SK-MEL-5 (cell line): ENCODE measurements around the gene MRPL21. TPM values are rescaled to one million over a fixed set of nuclear protein-coding genes. Genes with fewer than 3 reads are reported as not detected.

ENCODE experiments used
- DNase-seq: peaks from one replicate; pipeline ENCODE4 v3.0.0-alpha.2; 2016; ENCODE audit warnings: low read depth, low spot score
- in situ Hi-C: cut with HindIII; loops from 2 replicates; pipeline ENCODE4 v1.10.0; 2016; ENCODE audit warnings: low sequenced_read_pairs, high pct_unique_total_duplicates, low pct_unique_long_range_greater_than_20kb
- polyA plus RNA-seq, 2 experiments: library from polyadenylated mRNA; depleted of rRNA; stranded (reverse); fragments of >200 nt; gene quantifications; 2 replicates each; pipeline ENCODE4 v1.2.3, GENCODE V29; 2015
- total RNA-seq: library from RNA; depleted of rRNA; stranded (reverse); fragments of >200 nt; shearing (Covaris generic); gene quantifications from 2 replicates; pipeline ENCODE4 v1.2.3, GENCODE V29; 2014; rRNA removed

Gene MRPL21
- total RNA-seq: 342 and 413 TPM in 2 replicates
- 250 and 286 TPM in 2 replicates for polyA plus RNA-seq (2015; cell fraction: cytosol; rRNA removed)
- 101 and 134 TPM in 2 replicates for polyA plus RNA-seq (2015; cell fraction: nucleus; rRNA removed)

GRCh38 chr11:68903288-68904247, at the start of gene MRPL21, which contains the start of gene IGHMBP2:
TSS of gene MRPL21 (minus strand) at chr11:68903832. CDS start at chr11:68903810, 22 bp downstream.
TSS of gene IGHMBP2 (plus strand) at chr11:68903891. CDS start at chr11:68903953, 62 bp downstream.
- peak; percentile 93 for DNase-seq
- in situ Hi-C loops: no loop called here

DNA sequence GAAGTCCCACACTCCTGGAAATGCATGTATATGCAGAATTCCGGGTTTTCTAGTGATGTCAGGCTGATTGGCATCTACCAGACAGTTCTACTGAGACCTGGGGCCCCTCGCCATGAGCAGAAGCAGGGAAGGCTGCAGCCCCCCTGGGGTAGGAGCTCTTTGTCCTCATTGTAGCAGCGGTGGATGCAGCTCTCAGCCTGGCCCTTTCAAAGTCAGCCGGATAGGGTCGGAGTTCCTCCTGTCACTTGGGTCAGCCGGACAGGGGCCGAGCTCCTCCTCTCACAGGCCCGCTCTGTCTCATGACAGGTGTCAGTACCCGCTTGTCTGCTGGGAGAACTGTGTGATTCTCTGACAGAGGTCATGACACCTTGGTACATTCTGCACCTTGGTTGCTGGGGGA, 47.1 kb upstream of the MRPL21 start:
- in situ Hi-C loops: no loop called here
- no peak for DNase-seq

DNA sequence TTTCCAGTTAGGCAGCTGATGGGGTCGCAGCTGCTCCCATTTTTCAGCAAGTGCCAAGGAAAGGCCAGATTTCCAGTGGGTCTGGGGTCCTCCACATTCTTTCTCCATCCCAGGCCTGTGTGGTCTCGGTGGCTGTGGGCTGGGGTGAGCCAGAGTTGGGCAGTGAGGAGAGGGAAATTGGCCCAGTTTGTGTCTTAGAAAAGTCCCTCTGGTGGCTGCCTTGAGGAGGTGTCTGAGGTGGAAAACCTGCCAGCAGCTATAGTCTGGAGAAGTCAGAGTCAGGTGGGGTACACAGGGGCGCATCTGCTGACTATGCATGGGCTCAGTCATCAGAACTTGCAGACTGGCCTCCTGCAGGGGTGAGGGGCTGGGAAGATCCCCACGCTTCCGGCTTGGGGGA, 46.6 kb upstream of the MRPL21 start:
- in situ Hi-C loops: no loop called here
- peak; percentile 78 for DNase-seq

GRCh38 chr11:68948935-68949334, 45.3 kb upstream of the MRPL21 start:
- in situ Hi-C loops: no loop called here
- DNase-seq: no peak

GRCh38 chr11:68948496-68948895, 44.9 kb upstream of the MRPL21 start:
- in situ Hi-C loops: no loop called here
- DNase-seq: no peak

GRCh38 chr11:68947151-68947550, 43.5 kb upstream of the MRPL21 start:
- DNase-seq: no peak
- in situ Hi-C loops: no loop called here

GRCh38 chr11:68946416-68947090, 42.9 kb upstream of the MRPL21 start:
- in situ Hi-C loops: no loop called here
- no peak for DNase-seq

GRCh38 chr11:68942751-68943271, 39.2 kb upstream of the MRPL21 start:
- in situ Hi-C loops: no loop called here
- DNase-seq: no peak

GRCh38 chr11:68942095-68942620, 38.5 kb upstream of the MRPL21 start:
- in situ Hi-C loops: no loop called here

DNA sequence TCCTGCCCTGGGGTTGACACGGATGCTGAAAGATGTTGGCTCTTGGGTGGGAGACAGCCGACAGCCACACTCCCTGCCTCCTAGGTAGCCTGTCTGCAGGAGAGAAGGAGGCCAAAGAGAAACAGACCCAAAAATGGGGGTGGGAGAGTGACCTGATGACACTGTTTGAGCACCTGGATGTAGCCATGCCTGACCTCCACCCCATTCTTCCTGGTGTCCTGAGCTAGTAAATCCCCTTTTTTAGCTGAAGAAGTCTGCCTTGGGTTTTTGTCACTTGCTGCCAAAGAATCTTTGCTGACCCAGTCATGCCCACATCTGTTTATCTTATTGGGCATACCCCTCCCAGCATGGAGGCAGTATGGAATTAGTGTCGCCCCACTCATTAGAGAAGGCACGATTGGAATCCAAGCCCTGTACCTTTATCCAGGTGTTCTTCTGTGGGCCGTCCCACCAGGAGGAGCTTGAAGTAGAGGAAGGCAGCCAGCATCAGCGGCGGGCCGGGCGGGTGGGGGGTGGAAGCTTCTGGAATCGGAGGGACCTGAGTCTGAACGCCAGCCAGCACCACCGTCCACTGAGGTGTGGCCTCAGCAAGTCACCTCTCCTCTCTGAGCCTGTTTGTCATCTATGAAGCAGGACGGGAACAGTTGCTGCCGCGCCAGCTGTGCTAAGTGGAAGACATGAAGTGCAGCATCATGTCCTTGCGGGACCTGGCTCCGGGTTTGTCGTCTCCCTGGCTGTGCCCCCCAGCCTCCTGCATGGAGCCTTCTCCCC, 37.9 kb upstream of the MRPL21 start:
- in situ Hi-C loops: no loop called here
- DNase-seq: no peak

More at GRCh38 chr11:68942095-68942620, 38.5 kb upstream of the MRPL21 start:
- DNase-seq: no peak

DNA sequence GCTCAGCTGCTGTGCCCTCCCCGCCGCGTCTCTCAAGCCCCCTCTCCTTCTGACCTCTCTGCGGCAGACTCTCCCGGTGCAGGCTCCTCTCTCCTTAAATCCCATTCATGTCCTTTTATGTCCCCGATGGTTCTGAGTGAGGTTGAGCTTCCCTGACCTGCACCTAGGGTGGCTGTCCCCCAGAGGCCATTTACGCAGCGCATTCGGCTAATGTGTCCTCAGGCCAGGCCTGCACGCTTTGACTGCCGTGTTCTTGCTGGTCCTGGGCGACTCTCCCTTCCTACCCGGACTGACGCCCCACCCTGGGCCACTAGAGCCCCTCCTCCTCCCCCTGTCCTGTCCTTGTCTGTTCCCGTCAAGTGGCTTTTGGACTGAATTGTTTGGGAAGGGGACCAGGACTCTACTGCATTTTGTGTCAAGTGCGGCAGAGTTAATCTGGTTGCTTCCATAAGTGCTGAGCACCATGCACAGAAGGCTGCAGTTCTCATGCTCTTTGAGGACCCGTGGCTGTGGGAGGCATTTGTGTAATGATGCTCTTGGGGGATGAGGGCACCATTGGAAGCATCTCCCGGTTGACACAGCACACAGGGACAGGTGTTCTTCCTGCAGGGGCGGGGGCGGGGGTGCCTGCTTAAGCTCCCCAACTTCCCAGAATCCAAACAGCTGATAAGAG, 37.2 kb upstream of the MRPL21 start:
- in situ Hi-C loops: no loop called here
- no peak for DNase-seq

GRCh38 chr11:68939583-68940555, 36.2 kb upstream of the MRPL21 start:
- no peak for DNase-seq
- in situ Hi-C loops: no loop called here

- in situ Hi-C loops: no loop called here
These were observed 35.4 kb upstream of the MRPL21 start for GRCh38 chr11:68938816-68939582.

GRCh38 chr11:68938088-68938487, 34.5 kb upstream of the MRPL21 start:
- DNase-seq: no peak
- in situ Hi-C loops: no loop called here

More at GRCh38 chr11:68938816-68939582, 35.4 kb upstream of the MRPL21 start:
- DNase-seq: no peak
